Midbrain (tissue), 1 donor: Measurements from ENCODE around the gene CARS2.
"Not testable (repeated sequence)": the region's sequence is repeated elsewhere in the genome, so short reads cannot be mapped to it uniquely, and the experiment has no call there.

Experiments used
- DNase-seq: peaks from one replicate; lab custom pipeline; 2025; lab: John Stamatoyannopoulos, UW

The CARS2 gene

GRCh38 chr13:110706570-110707372 lies 855 bp upstream of the CARS2 start:
- DNase-seq: no peak

DNA sequence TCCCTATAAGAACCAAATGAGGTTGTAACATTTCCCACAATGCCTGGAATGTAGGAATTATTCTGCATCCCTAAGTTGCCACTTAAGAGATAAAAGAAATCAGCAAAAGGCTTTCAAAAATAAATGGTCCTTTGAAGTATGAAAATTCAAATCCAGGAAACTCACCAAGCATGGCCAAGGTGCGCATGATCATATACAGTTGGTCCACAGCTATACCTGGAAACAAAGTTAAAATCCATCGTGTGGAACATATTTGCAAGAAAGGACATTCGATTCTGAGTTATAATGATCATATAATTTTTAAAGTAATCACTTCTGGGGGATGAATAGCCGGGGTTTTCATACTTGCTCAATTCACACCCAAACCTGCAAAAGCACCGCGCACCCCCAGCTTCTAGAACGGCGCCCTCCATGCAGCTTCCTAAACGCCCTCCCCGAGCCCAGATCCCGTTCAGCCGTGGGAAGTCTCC lies 525 bp downstream of the CARS2 start:
- DNase-seq: no peak

- DNase-seq: no peak
These were observed 3.1 kb downstream of the CARS2 start for GRCh38 chr13:110702591-110703526.

- no peak for DNase-seq
These were observed 3.8 kb downstream of the CARS2 start for GRCh38 chr13:110702089-110702488.

GRCh38 chr13:110701061-110701460 lies 4.9 kb downstream of the CARS2 start:
- not testable (repeated sequence) for DNase-seq

- no peak for DNase-seq
These were observed 5.3 kb downstream of the CARS2 start for GRCh38 chr13:110700641-110701040.

GRCh38 chr13:110700186-110700585 lies 5.7 kb downstream of the CARS2 start:
- no peak for DNase-seq

DNA sequence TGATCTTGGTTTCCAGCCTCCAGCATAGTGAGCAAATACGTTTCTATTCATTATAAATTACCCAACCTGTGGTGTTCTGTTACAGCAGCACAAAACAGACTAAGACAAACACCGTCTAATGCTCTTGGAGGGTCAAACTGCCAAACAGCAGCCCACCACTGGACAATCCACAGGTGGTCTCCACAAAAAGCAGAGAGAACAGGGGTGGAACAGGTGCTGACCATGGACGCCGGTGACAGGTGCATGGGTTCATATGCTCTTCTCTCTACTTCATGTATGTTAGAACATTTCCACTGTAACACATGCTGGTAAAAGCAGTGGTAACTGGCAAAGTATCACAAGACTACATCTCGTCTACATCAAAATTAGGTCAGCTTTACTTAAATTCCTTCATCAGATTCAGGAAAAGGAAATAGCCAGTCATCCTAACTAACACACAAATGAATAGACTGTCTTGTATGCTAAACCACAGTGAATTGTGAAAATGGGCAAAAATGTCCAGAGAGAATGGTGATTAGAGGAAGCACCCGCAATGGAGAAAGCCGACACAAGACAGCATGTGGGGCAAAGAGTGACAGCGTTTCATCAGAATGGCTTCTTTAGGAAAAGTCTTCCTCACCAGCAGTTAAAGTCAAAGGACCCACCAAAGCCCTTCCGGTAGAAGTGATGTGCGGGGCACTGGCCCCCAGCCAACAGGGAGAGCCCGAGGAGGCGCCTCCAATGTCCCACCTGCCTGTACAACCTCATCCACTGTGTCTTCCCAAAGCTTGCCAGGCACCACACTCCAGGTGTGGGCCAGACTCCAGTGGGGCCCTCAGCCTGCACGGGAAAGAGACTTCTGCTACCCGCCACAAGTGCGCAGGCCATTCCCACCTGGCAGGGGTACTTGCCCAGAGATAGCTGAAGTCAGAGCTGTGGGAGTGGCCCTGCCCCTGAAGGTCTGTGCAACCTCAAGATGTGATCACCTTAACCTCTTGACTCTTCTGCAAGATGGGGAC lies 6.5 kb downstream of the CARS2 start:
- no peak for DNase-seq

DNA sequence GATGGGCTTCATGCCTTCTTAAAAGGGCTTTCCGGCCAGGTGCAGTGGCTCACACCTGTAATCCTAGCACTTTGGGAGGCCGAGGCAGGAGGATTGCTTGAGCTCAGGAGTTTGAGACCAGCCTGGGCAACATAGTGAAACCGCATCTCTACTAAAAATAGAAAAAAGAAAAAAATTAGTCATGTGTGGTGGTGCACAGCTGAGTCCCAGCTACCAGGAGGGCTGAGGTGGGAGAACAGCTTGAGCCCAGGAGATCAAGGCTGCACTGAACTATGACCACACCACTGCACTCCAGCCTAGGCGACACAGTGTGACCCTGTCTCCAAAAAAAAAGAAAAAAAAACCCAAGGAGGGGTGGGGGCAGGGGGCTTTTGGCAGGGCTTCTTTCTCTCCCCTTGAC lies 7.2 kb downstream of the CARS2 start:
- DNase-seq: no peak

DNA sequence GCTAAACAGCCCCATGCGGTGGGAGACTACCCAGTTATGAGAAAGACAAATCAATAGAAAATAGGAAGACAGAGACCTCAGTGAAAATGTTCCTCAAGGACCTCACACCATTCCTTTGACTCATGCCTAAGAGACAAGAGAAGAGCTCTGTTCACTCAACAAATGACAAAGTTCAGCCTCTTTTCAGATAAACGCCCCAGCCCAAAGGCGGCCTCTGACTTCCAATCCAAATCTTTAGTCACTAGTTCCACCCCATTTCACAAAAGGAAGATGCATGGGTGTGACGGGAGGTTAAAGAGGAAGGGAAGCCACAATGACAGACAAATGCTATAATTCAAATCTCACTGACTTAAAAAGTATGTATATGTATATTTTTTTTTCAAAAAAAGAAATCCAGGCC lies 8.1 kb downstream of the CARS2 start:
- DNase-seq: no peak

DNA sequence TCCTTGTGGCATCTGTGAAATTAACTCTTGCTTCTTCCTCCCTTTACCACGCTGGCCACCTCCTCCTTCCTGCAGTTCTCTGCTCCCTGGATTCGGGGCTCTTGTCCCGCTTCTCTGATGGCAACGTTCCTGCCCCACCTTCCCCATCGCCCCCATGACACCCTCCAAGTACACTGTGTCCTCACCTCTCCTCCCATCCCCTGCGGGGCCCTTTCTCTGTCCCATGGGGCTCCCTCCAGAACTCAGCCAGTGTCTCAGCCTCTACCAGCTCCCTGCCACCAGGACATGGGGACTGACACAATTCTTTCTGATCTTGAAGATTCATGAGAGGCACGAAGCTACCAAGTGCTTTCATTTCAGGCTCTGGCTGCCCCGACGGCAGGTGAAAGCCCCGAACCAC lies 9.1 kb downstream of the CARS2 start:
- no peak for DNase-seq

GRCh38 chr13:110695774-110696173 lies 10.1 kb downstream of the CARS2 start:
- not testable (repeated sequence) for DNase-seq

DNA sequence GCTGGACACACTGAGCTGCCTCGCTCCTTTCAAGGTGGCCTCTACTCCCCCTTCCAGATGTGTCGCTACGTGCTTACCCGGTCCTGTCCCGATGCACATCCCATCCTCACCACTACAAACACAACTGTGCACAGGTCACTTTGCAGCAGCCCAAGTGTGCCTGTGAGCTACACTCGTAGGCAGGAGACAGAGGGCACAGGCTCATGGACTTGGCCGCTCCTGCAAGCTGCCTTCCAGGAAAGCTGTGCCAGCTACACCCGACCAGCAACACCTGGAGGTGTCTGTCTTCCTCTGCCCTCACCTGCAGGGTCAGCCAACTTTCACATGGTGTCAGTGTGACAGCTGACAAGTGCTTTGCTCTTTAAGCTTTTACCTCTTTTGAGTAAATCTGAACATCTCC lies 15.4 kb downstream of the CARS2 start:
- no peak for DNase-seq

DNA sequence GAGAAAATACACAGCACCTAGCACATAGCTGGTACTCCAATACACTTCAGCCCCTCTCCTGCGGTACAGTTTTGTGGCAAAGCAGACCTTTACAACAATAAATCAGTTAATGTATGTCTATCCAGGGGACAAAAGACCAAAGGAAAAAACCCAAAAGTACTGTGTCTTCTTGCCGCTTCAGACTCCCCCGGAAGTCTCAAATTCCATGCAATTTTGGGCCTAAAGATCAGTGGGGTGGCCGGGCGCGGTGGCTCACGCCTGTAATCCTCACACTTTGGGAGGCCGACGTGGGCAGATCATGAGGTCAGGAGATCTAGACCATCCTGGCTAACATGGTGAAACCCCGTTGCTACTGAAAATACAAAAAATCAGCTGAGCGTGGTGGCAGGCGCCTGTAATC lies 16.2 kb downstream of the CARS2 start:
- DNase-seq: no peak

DNA sequence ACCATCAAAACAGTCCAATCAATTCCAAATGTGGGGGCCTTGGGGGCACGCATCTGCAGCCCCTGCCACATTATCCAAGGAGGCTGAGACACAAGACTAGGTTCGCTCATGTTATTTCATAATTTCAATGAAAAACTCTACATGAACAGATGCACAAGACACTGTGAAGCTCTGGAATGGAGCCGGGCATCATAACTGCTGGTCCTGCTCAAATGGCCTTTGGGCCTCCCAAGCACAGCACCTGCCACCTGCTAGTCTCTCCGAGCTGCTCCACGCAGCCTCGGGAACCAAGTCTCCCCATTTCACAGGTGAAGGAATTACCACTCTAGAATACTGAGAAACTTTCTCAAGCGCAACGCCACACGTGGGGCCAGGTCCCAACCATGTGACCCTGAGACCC lies 16.9 kb downstream of the CARS2 start:
- DNase-seq: no peak

DNA sequence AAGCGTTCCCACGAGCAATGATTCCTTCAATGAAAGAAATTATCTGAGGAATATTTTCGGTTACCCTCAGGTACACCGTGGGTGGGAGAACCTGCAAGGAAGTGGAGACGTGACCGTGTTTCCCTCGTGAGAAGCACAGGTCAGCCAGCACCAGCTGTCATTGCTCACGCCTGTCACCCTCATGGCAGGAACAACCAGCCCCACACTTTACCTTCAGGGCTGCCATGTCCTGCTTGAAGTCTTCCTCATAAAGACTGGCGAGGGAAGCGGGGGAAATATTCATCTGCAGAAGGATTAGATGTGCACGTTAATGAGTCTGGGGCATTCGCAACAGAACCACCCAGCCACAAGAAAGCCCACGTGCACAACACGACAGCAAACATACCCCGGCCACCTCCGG lies 18.2 kb downstream of the CARS2 start:
- DNase-seq: no peak

DNA sequence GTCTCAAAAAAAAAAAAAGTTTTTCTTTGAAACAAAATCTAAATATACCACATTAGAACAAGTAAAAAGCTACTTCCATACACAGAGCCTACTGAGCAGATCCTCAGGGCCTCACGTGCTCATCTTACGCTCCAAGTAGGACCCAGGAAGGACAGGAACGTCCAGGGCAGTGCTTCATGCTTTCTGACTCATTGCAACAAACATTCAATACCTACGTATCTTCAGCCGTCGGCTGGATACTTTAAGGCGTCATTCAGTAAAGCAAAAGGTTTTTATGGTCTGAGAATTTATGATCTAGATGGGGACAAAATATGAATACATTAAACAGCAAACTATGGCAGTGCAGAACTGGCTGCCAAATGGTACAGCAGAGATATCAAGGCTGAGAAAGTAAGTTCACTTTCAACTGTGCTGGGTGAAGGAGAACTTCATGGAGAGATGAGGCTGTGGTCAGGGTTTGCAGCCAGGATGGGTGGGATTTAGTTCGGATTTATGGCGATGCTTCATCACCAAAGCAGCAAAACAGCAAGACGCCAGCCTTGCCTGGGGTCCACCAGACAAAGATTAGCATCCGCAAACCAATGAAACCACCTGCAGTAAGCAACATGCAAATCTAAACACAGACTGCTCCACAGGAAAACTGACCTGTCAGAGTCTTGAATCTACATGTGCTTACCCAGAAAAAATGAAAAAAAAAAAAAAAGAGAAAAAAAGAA lies 20.5 kb downstream of the CARS2 start:
- DNase-seq: no peak

GRCh38 chr13:110684388-110685056 lies 21.4 kb downstream of the CARS2 start:
- no peak for DNase-seq

GRCh38 chr13:110683921-110684320 lies 22.0 kb downstream of the CARS2 start:
- no peak for DNase-seq

DNA sequence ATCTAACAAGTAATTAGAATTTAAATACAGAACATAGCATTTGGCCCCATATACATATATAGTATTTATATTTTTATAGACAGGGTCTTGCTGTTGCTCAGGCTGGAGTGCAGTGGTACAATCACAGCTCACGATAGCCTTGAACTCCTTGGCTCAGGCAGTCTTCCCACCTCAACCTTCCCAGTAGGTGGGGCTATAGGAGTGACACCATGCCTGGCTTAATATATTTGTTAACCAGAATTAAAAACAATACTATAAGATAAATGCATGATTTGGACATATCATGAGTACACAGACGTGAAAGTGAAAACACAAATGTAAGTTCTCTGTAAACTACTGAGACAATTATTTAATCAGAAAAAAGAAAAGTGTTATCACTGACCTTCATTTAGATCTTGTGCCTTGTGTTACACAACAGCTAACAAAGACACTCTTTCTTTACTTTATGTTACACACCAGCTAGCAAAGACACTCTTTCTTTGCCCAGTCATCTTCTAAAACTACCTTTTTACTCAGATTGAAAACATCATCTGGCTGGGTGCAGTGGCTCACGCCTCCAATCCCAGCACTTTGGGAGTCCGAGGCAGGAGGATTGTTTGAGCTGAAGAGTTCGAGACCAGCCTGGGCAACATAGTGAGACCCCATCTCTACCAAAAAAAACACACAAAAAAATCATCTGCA lies 22.6 kb downstream of the CARS2 start:
- DNase-seq: no peak
